Measurements from ENCODE around the gene C9orf43. TPM values are rescaled to one million over a fixed set of nuclear protein-coding genes. Genes with fewer than 3 reads are reported as not detected.

Gene C9orf43
- total RNA-seq, 6 experiments from 2014 or later: 0.40 to 1.0 (median 0.50) TPM

DNA sequence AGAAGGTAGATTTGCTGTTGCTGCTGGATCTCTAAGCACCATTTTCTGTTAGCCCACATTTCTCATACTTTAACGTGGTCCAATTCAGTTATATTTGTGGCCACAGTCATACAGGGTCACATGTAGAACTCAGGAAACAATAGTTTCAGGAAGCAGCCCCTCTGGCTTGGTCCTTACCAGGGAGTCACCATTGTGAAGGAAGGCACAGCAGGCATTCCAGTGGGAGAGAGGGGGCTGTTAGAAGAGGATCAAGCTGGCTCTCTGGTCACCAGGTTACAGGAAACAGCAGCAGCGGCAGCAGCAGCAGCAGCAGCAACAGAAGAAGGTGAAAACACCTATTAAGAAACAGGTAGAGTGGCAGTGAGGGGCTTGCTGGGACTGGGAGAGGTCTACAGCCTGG is 14.5 kb downstream of the C9orf43 start:
- no peak for DNase-seq

DNA sequence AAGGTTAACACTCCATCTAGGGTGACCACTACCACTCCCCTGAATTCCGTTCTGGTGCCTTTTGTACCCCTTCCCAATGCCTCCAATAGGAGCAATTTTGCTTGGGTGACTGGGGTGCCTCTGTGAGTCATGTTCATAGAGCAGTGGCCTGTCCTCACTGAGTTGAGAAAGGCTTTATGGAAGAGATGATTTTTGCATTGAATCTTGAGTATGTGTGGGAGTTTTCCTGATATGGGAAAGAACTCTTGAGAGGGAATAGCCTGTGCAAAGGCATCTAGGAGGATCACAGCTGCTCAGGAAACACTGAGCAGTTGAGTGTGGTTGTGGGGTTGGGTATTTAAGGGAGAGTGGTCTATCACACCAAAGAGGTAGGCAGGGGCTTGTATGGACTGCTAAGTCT is 16.2 kb downstream of the C9orf43 start:
- DNase-seq (no peak), ATAC-seq (no peak)
- no peaks in the 10 kb centered on the region for H3K4me1 ChIP-seq
- 60% methylated on average over 1 of the region's 1 CpG for WGBS (ENCODE audit: insufficient coverage, low coverage, low lambda C conversion rate, missing lambda C conversion rate)
- H3K4me3 ChIP-seq: no peak overlapping the region
- H3K9me3 ChIP-seq: no peaks in the 10 kb centered on the region
- TF ChIP-seq, protein P1, sequence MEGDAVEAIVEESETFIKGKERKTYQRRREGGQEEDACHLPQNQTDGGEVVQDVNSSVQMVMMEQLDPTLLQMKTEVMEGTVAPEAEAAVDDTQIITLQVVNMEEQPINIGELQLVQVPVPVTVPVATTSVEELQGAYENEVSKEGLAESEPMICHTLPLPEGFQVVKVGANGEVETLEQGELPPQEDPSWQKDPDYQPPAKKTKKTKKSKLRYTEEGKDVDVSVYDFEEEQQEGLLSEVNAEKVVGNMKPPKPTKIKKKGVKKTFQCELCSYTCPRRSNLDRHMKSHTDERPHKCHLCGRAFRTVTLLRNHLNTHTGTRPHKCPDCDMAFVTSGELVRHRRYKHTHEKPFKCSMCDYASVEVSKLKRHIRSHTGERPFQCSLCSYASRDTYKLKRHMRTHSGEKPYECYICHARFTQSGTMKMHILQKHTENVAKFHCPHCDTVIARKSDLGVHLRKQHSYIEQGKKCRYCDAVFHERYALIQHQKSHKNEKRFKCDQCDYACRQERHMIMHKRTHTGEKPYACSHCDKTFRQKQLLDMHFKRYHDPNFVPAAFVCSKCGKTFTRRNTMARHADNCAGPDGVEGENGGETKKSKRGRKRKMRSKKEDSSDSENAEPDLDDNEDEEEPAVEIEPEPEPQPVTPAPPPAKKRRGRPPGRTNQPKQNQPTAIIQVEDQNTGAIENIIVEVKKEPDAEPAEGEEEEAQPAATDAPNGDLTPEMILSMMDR (IDR thresholded peaks at IDR 0.05): no peak
- TF ChIP-seq POLR2A (IDR thresholded peaks at IDR 0.05): no peak
- H3K27ac ChIP-seq: no peak overlapping the region
- intact Hi-C loops (cut with DNase I): no loop called here
- no peaks in the 10 kb centered on the region for H3K36me3 ChIP-seq
- H3K27me3 ChIP-seq: no peaks in the 10 kb centered on the region

More for the DNA sequence above, 14.5 kb downstream of the C9orf43 start:
- intact Hi-C loops (cut with DNase I): no loop called here
- Histone ChIP-seq H3K27ac (no peak overlapping the region), H3K9me3 (no peaks in the 10 kb centered on the region), H3K36me3 (no peaks in the 10 kb centered on the region), H3K4me1 (no peaks in the 10 kb centered on the region), H3K4me3 (no peak overlapping the region), H3K27me3 (no peaks in the 10 kb centered on the region)
- 50% methylated on average over 2 of the region's 2 CpGs for WGBS (ENCODE audit: insufficient coverage, low coverage, low lambda C conversion rate, missing lambda C conversion rate)
- ATAC-seq: no peak
- TF ChIP-seq, protein P1 (IDR thresholded peaks at IDR 0.05): no peak

DNA sequence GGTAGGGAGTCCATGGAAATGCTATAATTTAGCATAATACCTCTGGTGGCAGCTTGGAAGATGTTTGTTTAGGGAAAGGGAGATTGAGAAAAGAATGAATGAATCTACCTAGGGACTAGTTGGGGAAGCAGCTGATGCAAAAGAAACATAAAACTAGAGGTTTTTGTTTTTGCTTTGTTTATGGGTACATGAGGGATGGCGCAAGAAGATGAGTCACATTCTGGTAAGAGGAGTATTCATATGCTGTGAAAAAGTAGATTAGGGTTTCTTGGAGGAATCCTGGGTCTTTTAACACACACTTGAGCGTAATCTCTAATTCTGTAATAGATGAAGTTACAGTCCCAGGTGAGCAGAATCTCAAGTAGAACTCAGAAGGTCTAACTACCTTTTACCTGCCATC is 17.1 kb downstream of the C9orf43 start:
- Histone ChIP-seq H3K4me3 (no peak overlapping the region), H3K27ac (no peak overlapping the region), H3K27me3 (no peaks in the 10 kb centered on the region), H3K4me1 (no peaks in the 10 kb centered on the region), H3K9me3 (no peaks in the 10 kb centered on the region), H3K36me3 (no peaks in the 10 kb centered on the region)
- intact Hi-C loops (cut with DNase I): no loop called here
- ATAC-seq (no peak), DNase-seq (no peak)
- TF ChIP-seq POLR2A (IDR thresholded peaks at IDR 0.05): no peak
- TF ChIP-seq, protein P1 (IDR thresholded peaks at IDR 0.05): no peak
- WGBS (ENCODE audit: insufficient coverage, low coverage, low lambda C conversion rate, missing lambda C conversion rate): 84% methylated on average over 2 of the region's 2 CpGs

DNA sequence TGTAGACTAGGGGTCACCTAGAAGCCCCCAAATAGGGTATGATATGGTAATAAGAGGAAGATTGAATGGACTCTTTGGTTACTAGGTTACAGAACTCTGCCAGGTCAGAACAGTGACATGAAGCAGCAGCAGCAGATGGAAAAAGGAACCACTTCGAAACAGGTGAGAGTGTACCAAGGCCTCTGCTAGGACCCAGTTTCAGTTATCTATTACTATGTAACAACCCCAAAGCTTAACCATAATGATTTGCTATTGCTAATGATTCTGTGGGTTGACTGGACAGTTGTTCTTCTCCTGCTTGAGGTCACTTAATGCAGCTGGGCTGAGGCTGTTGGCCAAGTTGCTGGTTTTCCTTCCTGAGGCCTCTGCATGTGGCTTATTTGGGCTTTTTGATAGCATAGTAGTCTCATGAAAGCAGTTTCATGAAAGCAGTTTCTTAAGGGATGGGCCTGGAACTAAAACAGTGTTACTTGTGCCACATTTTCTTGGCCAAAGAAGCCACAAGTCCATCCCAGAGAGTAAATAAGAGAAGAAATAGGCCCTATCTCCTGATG is 17.6 kb downstream of the C9orf43 start:
- WGBS (ENCODE audit: insufficient coverage, low coverage, low lambda C conversion rate, missing lambda C conversion rate): 86% methylated on average over 1 of the region's 1 CpG
- DNase-seq (no peak), ATAC-seq (no peak)
- no peaks in the 10 kb centered on the region for H3K36me3 ChIP-seq
- no peaks in the 10 kb centered on the region for H3K27me3 ChIP-seq
- H3K9me3 ChIP-seq: no peaks in the 10 kb centered on the region
- TF ChIP-seq, protein P1 (IDR thresholded peaks at IDR 0.05): no peak
- TF ChIP-seq POLR2A (IDR thresholded peaks at IDR 0.05): no peak
- no peak overlapping the region for H3K27ac ChIP-seq
- intact Hi-C loops (cut with DNase I): no loop called here
- no peaks in the 10 kb centered on the region for H3K4me1 ChIP-seq
- H3K4me3 ChIP-seq: no peak overlapping the region

DNA sequence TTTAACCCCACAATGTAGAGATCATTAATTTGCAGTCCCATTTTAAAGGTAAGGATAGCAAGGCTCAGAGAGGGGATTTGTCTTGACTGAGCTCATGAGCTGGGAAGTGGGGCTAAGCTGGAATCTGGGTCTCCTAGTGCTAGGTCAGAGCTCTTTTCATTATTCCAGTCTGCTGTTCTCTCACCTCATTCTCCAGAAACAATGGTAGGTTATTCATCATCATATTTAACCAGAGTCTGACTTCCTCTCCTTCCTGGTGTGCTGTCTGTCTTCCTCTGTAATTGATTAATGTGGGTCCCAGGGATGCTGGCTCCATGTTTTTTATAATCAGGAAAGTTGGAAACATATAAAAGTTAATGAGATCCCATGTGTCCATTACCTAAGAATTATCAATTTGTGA is 20.6 kb downstream of the C9orf43 start:
- H3K36me3 ChIP-seq: no peaks in the 10 kb centered on the region
- ATAC-seq (no peak), DNase-seq (no peak)
- H3K27me3 ChIP-seq: no peaks in the 10 kb centered on the region
- no peak for TF ChIP-seq POLR2A (IDR thresholded peaks at IDR 0.05)
- TF ChIP-seq, protein P1 (IDR thresholded peaks at IDR 0.05): no peak
- no peaks in the 10 kb centered on the region for H3K9me3 ChIP-seq
- H3K4me3 ChIP-seq: no peak overlapping the region
- intact Hi-C loops (cut with DNase I): no loop called here
- no peaks in the 10 kb centered on the region for H3K4me1 ChIP-seq
- H3K27ac ChIP-seq: no peak overlapping the region
